HEK293 (cell line): ENCODE data around the gene RAB5A.
"Not testable (repeated sequence)": the region's sequence is repeated elsewhere in the genome, so short reads cannot be mapped to it uniquely, and the experiment has no call there.

ENCODE experiments used
- CTCF ChIA-PET: fragments of 350-600 bp; formaldehyde crosslinking; extraction: SDS; loops from one replicate; lab custom pipeline; 2021; ENCODE audit warnings: antibody characterized with exemption; lab: Yijun Ruan, JAX
- POLR2A ChIA-PET: fragments of 300-600 bp; formaldehyde crosslinking; extraction: SDS; loops from one replicate; lab custom pipeline; 2020; ENCODE audit warnings: antibody characterized with exemption, inconsistent platforms; lab: Yijun Ruan, JAX
- H3K27ac ChIP-seq: fragments of 200-500 bp; sonication (Bioruptor generic); 2 replicates; pipeline ENCODE4 v1.5.1; 2014; ENCODE audit warnings: low read depth, low read length, control low read depth, inconsistent platforms; ENCODE audit errors: extremely low read depth
- H3K36me3 ChIP-seq, 2 experiments: fragments of 200-500 bp in 1 of 2; sonication (Bioruptor generic) in 1 of 2; 1 replicate in 1 of 2; 2 replicates in 1 of 2; pipeline ENCODE4 v1.5.1; 2014 to 2017; ENCODE audit warnings: inconsistent platforms in 2 of 2, low read length in 2 of 2; ENCODE audit not compliant: control insufficient read depth in 2 of 2, insufficient read depth in 1 of 2
- H3K4me1 ChIP-seq: fragments of 200-500 bp; sonication (Bioruptor generic); 2 replicates; pipeline ENCODE4 v1.5.1; 2014; ENCODE audit warnings: mild to moderate bottlenecking, low read length, inconsistent platforms; ENCODE audit not compliant: control insufficient read depth, insufficient read depth
- H3K4me3 ChIP-seq: 2 replicates; pipeline ENCODE4 v1.5.1; 2011; ENCODE audit warnings: low read depth, mild to moderate bottlenecking, control low read depth, low read length, moderate library complexity
- H3K9me3 ChIP-seq: fragments of 200-500 bp; sonication (Bioruptor generic); 2 replicates; pipeline ENCODE4 v1.5.1; 2014; ENCODE audit warnings: low read depth, low read length, inconsistent platforms; ENCODE audit not compliant: control insufficient read depth, insufficient read depth
- FEZF1 ChIP-seq: fragments of 450-650 bp; formaldehyde crosslinking; IDR thresholded peaks from 2 replicates; pipeline ENCODE4 v1.5.1; 2016; ENCODE audit warnings: missing biosample characterization, missing genetic modification characterization
- GLIS1 ChIP-seq: fragments of 450-650 bp; formaldehyde crosslinking; IDR thresholded peaks from 2 replicates; pipeline ENCODE4 v1.5.1; 2016; ENCODE audit warnings: missing biosample characterization, missing genetic modification characterization
- HOXC10 ChIP-seq: sonication (generic); formaldehyde crosslinking; IDR thresholded peaks from 2 replicates; pipeline ENCODE4 v1.8.1; 2023; ENCODE audit warnings: mild to moderate bottlenecking, missing genetic modification reagents
- KLF16 ChIP-seq: fragments of 450-650 bp; formaldehyde crosslinking; IDR thresholded peaks from 2 replicates; pipeline ENCODE4 v1.5.1; 2017; ENCODE audit warnings: missing biosample characterization, missing genetic modification characterization
- KLF8 ChIP-seq: fragments of 450-650 bp; formaldehyde crosslinking; IDR thresholded peaks from 2 replicates; pipeline ENCODE4 v1.5.1; 2016; ENCODE audit warnings: missing biosample characterization, missing genetic modification characterization
- SETDB1 ChIP-seq: IDR thresholded peaks from one replicate; pipeline ENCODE4 v1.6.1; 2017; ENCODE audit warnings: mild to moderate bottlenecking, low read length, moderate library complexity, mixed read lengths; ENCODE audit not compliant: insufficient read length
- ZBTB17 ChIP-seq: fragments of 450-650 bp; formaldehyde crosslinking; IDR thresholded peaks from 2 replicates; pipeline ENCODE4 v1.5.1; 2016; ENCODE audit warnings: missing biosample characterization, missing genetic modification characterization
- ZBTB7A ChIP-seq: fragments of 450-650 bp; formaldehyde crosslinking; IDR thresholded peaks from 2 replicates; pipeline ENCODE4 v1.5.1; 2016; ENCODE audit warnings: low read depth, missing biosample characterization, missing genetic modification characterization
- ZFP41 ChIP-seq: fragments of 450-650 bp; formaldehyde crosslinking; IDR thresholded peaks from 2 replicates; pipeline ENCODE4 v1.5.1; 2016; ENCODE audit warnings: missing biosample characterization, missing genetic modification characterization, borderline replicate concordance
- ZNF366 ChIP-seq: fragments of 450-650 bp; formaldehyde crosslinking; conservative IDR thresholded peaks from 2 replicates; pipeline ENCODE4 v1.5.1; 2016; ENCODE audit warnings: missing biosample characterization, missing genetic modification characterization
- ZNF391 ChIP-seq: fragments of 450-650 bp; formaldehyde crosslinking; IDR thresholded peaks from 2 replicates; pipeline ENCODE4 v1.5.1; 2016; ENCODE audit warnings: low read depth, missing biosample characterization, missing genetic modification characterization, borderline replicate concordance
- ZNF394 ChIP-seq: fragments of 450-650 bp; formaldehyde crosslinking; IDR thresholded peaks from 2 replicates; pipeline ENCODE4 v1.5.1; 2016; ENCODE audit warnings: missing biosample characterization, missing genetic modification characterization, mild to moderate bottlenecking, moderate library complexity, borderline replicate concordance
- ZNF629 ChIP-seq: fragments of 450-650 bp; formaldehyde crosslinking; IDR thresholded peaks from 2 replicates; pipeline ENCODE4 v1.5.1; 2017; ENCODE audit warnings: missing biosample characterization, missing genetic modification characterization
- ZNF785 ChIP-seq: fragments of 450-650 bp; formaldehyde crosslinking; IDR thresholded peaks from 2 replicates; pipeline ENCODE4 v1.5.1; 2016; ENCODE audit warnings: missing biosample characterization, missing genetic modification characterization
- TF ChIP-seq, protein P1 (sequence below): fragments of 450-650 bp; formaldehyde crosslinking; IDR thresholded peaks from 2 replicates; pipeline ENCODE4; 2016; ENCODE audit warnings: missing biosample characterization, missing genetic modification characterization
- TF ChIP-seq, protein P2 (sequence below): fragments of 450-650 bp; formaldehyde crosslinking; IDR thresholded peaks from 2 replicates; pipeline ENCODE4 v1.5.1; 2016; ENCODE audit warnings: missing biosample characterization, missing genetic modification characterization
- TF ChIP-seq, protein P3 (sequence below): fragments of 450-650 bp; formaldehyde crosslinking; IDR thresholded peaks from 2 replicates; pipeline ENCODE4 v1.5.1; 2017; ENCODE audit warnings: missing biosample characterization, missing genetic modification characterization
- TF ChIP-seq, protein P4 (sequence below): fragments of 450-650 bp; formaldehyde crosslinking; IDR thresholded peaks from 2 replicates; pipeline ENCODE4 v1.5.1; 2016; ENCODE audit warnings: missing biosample characterization, missing genetic modification characterization

Gene RAB5A

DNA sequence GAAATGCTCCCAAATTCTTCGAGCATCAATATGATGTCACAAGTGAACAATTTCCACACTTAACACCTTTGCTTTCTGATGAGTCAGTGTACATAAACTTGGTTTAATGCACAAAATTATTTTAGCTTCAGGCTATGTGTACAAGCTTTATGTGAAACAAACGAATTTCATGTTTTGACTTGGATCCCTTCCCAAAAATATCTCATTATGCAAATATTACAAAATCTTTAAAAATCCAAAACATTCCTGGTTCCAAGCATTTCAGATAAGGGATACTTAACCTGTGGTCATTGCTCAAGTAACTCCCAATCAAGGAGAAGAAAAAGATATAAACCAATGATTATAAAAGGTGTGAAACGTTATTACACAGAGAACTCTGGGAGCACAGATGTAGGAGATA is 25.2 kb downstream of the RAB5A start:
- no peaks in the 10 kb centered on the region for H3K9me3 ChIP-seq
- H3K27ac ChIP-seq: no peak overlapping the region
- ChIA-PET POLR2A (no interaction called here), CTCF (no interaction called here)
- peak; percentile 57; the same call in 1 of the 2 replicates for TF ChIP-seq ZNF629 (tag by site-specific recombination)
- no peak for TF ChIP-seq ZNF394 (tag by site-specific recombination)
- peak; percentile 47; the same call in 1 of the 2 replicates for TF ChIP-seq ZNF366 (tag by site-specific recombination)
- no peak for TF ChIP-seq KLF16 (tag by site-specific recombination)
- TF ChIP-seq ZNF785 (tag by site-specific recombination): no peak
- TF ChIP-seq, protein P1, sequence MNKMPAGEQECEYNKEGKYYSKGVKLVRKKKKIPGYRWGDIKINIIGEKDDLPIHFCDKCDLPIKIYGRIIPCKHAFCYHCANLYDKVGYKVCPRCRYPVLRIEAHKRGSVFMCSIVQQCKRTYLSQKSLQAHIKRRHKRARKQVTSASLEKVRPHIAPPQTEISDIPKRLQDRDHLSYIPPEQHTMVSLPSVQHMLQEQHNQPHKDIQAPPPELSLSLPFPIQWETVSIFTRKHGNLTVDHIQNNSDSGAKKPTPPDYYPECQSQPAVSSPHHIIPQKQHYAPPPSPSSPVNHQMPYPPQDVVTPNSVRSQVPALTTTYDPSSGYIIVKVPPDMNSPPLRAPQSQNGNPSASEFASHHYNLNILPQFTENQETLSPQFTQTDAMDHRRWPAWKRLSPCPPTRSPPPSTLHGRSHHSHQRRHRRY (tag by site-specific recombination): no peak
- TF ChIP-seq HOXC10 (CRISPR knock-in tag): no peak
- TF ChIP-seq FEZF1 (tag by site-specific recombination): peak; percentile 38; the same call in 1 of the 2 replicates
- TF ChIP-seq, protein P2, sequence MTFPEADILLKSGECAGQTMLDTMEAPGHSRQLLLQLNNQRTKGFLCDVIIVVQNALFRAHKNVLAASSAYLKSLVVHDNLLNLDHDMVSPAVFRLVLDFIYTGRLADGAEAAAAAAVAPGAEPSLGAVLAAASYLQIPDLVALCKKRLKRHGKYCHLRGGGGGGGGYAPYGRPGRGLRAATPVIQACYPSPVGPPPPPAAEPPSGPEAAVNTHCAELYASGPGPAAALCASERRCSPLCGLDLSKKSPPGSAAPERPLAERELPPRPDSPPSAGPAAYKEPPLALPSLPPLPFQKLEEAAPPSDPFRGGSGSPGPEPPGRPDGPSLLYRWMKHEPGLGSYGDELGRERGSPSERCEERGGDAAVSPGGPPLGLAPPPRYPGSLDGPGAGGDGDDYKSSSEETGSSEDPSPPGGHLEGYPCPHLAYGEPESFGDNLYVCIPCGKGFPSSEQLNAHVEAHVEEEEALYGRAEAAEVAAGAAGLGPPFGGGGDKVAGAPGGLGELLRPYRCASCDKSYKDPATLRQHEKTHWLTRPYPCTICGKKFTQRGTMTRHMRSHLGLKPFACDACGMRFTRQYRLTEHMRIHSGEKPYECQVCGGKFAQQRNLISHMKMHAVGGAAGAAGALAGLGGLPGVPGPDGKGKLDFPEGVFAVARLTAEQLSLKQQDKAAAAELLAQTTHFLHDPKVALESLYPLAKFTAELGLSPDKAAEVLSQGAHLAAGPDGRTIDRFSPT (tag by site-specific recombination): 0 out of 2 replicates have a peak, but pooled peaks have one; percentile 14
- 0 out of 2 replicates have a peak, but pooled peaks have one; percentile 17 for TF ChIP-seq KLF8 (tag by site-specific recombination)
- TF ChIP-seq GLIS1 (tag by site-specific recombination): no peak
- TF ChIP-seq ZBTB7A (tag by site-specific recombination): no peak
- TF ChIP-seq ZBTB17 (tag by site-specific recombination): no peak
- TF ChIP-seq, protein P3, sequence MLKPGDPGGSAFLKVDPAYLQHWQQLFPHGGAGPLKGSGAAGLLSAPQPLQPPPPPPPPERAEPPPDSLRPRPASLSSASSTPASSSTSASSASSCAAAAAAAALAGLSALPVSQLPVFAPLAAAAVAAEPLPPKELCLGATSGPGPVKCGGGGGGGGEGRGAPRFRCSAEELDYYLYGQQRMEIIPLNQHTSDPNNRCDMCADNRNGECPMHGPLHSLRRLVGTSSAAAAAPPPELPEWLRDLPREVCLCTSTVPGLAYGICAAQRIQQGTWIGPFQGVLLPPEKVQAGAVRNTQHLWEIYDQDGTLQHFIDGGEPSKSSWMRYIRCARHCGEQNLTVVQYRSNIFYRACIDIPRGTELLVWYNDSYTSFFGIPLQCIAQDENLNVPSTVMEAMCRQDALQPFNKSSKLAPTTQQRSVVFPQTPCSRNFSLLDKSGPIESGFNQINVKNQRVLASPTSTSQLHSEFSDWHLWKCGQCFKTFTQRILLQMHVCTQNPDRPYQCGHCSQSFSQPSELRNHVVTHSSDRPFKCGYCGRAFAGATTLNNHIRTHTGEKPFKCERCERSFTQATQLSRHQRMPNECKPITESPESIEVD (tag by site-specific recombination): peak; percentile 76
- no peak for TF ChIP-seq ZFP41
- TF ChIP-seq, all 188 proteins: peak for 6
- Histone ChIP-seq H3K36me3 (peaks cover 39% of the 10 kb centered on the region in 2 experiments), H3K4me3 (no peak overlapping the region), H3K4me1 (no peaks in the 10 kb centered on the region)

DNA sequence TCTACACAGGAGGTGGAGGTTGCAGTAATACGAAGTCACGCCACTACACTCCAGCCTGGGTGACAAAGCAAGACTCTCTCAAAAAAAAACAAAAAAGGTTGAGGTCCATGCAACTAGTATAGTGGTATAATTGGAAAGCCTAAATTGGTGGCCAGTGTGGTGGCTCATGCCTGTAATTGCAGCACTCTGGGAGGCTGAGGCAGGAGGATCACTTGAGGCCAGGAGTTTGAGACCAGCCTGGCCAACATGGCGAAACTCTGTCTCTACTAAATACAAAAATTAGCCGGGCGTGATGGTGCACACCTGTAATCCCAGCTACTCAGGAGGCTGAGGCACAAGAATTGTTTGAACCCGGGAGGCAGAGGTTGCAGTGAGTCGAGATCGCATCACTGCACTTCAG is 42.0 kb downstream of the RAB5A start:
- H3K36me3 ChIP-seq, H3K9me3 ChIP-seq, H3K4me1 ChIP-seq, CTCF ChIA-PET, POLR2A ChIA-PET, H3K27ac ChIP-seq, H3K4me3 ChIP-seq: not testable (repeated sequence)

DNA sequence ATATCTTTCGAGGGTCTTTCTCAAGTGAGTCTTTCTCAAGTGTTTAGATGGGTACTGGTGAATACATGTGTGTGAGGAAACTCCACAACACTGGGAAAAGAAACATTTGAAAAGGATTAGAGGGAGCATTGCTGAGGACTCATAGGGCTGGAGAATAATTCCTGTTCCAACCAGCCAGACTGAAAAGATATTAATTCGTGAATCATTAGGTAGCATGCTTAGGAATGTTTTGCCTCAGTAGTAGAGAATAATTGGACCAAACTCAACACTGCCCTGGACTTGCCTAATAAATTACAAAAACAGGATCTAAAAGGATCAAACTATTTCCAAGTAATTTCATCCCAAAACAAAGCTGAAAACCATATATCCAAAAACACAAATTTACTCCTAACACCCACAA is 47.9 kb downstream of the RAB5A start:
- Histone ChIP-seq H3K36me3 (no peaks in the 10 kb centered on the region), H3K4me1 (no peaks in the 10 kb centered on the region), H3K27ac (no peak overlapping the region), H3K9me3 (no peaks in the 10 kb centered on the region), H3K4me3 (no peak overlapping the region)
- TF ChIP-seq ZNF391 (tag by site-specific recombination) (no peak), SETDB1 (no peak)
- TF ChIP-seq, protein P4, sequence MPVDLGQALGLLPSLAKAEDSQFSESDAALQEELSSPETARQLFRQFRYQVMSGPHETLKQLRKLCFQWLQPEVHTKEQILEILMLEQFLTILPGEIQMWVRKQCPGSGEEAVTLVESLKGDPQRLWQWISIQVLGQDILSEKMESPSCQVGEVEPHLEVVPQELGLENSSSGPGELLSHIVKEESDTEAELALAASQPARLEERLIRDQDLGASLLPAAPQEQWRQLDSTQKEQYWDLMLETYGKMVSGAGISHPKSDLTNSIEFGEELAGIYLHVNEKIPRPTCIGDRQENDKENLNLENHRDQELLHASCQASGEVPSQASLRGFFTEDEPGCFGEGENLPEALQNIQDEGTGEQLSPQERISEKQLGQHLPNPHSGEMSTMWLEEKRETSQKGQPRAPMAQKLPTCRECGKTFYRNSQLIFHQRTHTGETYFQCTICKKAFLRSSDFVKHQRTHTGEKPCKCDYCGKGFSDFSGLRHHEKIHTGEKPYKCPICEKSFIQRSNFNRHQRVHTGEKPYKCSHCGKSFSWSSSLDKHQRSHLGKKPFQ: no peak
- CTCF ChIA-PET: no interaction called here
- POLR2A ChIA-PET: no interaction called here
